Adrenal gland (tissue), 12 donors: Measurements from ENCODE around the gene FBXL16. TPM values are rescaled to one million over a fixed set of nuclear protein-coding genes. Genes with fewer than 3 reads are reported as not detected.

ENCODE experiments used
- DNase-seq, 7 donors: peaks; one replicate each; pipeline ENCODE4 v3.0.0-alpha.2; 2019 to 2020
- H3K27ac ChIP-seq, 5 donors: fragments of 200-600 bp; sonication (generic) in 4 of 5; 1 replicate in 3 of 5; 2 replicates in 2 of 5; pipeline versions ENCODE4 v1.5.1 to v1.8.0; 2016 to 2020; ENCODE audit warnings: mild to moderate bottlenecking in 1 of 5
- H3K27me3 ChIP-seq: fragments of 200-600 bp; 2 replicates; pipeline ENCODE4 v1.8.0; 2021
- H3K36me3 ChIP-seq, 2 donors: fragments of 200-600 bp; replicated peaks in 1 of 2; 1 replicate in 1 of 2; 2 replicates in 1 of 2; pipeline versions ENCODE4 v1.5.1 to v1.8.0; 2018 to 2022
- H3K4me1 ChIP-seq, 2 donors: fragments of 200-600 bp; replicated peaks in 1 of 2; 1 replicate in 1 of 2; 2 replicates in 1 of 2; pipeline versions ENCODE4 v1.5.1 to v1.8.0; 2018 to 2021
- H3K4me3 ChIP-seq, 4 donors: fragments of 200-600 bp; sonication (generic) in 3 of 4; one replicate each; pipeline ENCODE4 v1.5.1; 2016 to 2018
- H3K9me3 ChIP-seq, 3 donors: fragments of 200-600 bp; sonication (generic) in 1 of 3; replicated peaks in 1 of 3; 1 replicate in 2 of 3; 2 replicates in 1 of 3; pipeline versions ENCODE4 v1.5.1 to v1.8.0; 2016 to 2021
- POLR2A ChIP-seq, 2 donors: fragments of 450-650 bp; IDR thresholded peaks; one replicate each; pipeline ENCODE4 v1.6.1; 2017; ENCODE audit warnings: antibody characterized with exemption in 2 of 2, mild to moderate bottlenecking in 2 of 2, moderate library complexity in 1 of 2
- WGBS, 4 donors: extraction: QIAGEN DNeasy Blood & Tissue Kit in 2 of 4; methylation state at CpG; one replicate each; pipeline versions ENCODE4 v1.1.5 to v1.1.7; 2013 to 2017; 5-methylcytosine and 5-hydroxymethylcytosine counted together
- intact Hi-C, 2 donors: fragments of 100-400 bp; cut with DNase I; formaldehyde crosslinking; loops; one replicate each; pipeline versions ENCODE4 v1.14.1 to v1.15.0; 2022 to 2023
- polyA plus RNA-seq, 3 donors: library from polyadenylated mRNA; stranded (reverse); fragments of 200-250 nt in 2 of 3; fragments of 350-450 nt in 1 of 3; fragmentation: Illumina TruSeq in 1 of 3; extraction: RNeasy Lipid Tissue Mini Kit (QIAGEN cat#74804) in 1 of 3; gene quantifications; one replicate each; pipeline ENCODE4 v1.2.3, GENCODE V29; 2013 to 2014
- total RNA-seq, 9 donors: library from RNA; depleted of rRNA in 4 of 9; stranded (reverse); fragments of >200 nt in 4 of 9; fragments of 120-200 nt in 1 of 9; fragmentation: NEBNext Ultra II Directional in 1 of 9; extraction: Animal tissue kit (Norgen Biotek cat#: 25700) in 1 of 9; gene quantifications; one replicate each; pipeline versions ENCODE4 v1.1.0 to v1.2.4, GENCODE V29; 2013 to 2023
- TF ChIP-seq, protein P1 (sequence below), 6 experiments: fragments of 450-650 bp in 4 of 6; fragments of 200-600 bp in 2 of 6; sonication (generic) in 1 of 6; IDR thresholded peaks; 1 replicate in 5 of 6; 2 replicates in 1 of 6; pipeline versions ENCODE4 v1.5.1 to v1.8.0; 2016 to 2021; ENCODE audit warnings: antibody characterized with exemption in 6 of 6, mild to moderate bottlenecking in 2 of 6, moderate library complexity in 1 of 6
- donor health status: healthy with polysubstance abuse.
- donor health status: Bipolar disorder and iron deficiency.
- donor health status: DM: yes; HTN: yes; CAD: no.
- donor health status: DM: no; HTN: no; CAD: no.
- donor health status: DM: no; HTN: no; CAD: no.
- donor health status: DM: yes; HTN: yes; CAD: no.

FBXL16 gene
- total and polyA plus RNA-seq, 12 donors, result 0.17 to 18.3 (median 5.2) TPM; not detected in 1

DNA sequence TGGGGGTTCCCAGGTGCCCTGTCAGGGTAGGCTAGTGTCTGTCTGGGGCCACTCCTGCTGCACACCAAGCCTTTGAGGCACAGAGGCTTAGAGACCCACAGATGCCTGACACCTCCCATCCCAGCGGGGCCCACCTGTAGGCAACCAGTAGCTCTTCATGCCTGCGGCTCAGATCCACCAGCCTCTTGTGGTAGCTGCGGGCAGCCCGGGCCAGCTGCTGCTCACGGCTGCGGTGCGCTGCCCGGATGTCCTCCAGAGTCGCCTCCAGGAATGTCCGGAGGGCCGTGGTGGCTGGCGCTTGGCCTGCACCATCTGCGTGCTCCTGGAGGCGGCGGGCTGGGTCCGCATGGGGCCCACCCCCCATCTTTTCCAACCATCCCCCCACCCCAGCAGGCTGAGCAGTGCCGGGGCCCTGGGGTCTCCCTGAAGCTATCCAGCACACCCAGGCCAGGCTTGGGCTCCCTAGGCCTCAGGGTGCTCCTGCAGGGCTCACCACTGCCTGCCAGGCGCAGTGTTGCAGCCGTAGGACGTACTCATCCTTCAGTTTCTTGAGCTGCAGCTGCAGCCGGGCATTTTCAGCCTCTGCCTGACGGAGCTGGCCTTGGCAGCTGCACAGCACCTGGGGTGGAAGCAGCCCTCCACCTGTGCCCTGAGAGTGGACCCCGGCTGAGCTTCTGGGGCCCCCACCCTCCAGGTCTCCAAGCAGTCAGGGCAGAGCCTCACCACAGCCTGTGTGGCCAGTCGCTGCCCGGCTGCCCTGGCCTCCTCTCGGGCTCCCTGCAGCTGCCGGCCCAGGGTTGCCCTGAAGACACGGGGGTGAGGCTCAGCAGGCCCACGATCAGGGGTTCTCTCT lies 18.8 kb upstream of the FBXL16 start:
- H3K36me3 ChIP-seq, result no peaks in the 10 kb centered on the region

DNA sequence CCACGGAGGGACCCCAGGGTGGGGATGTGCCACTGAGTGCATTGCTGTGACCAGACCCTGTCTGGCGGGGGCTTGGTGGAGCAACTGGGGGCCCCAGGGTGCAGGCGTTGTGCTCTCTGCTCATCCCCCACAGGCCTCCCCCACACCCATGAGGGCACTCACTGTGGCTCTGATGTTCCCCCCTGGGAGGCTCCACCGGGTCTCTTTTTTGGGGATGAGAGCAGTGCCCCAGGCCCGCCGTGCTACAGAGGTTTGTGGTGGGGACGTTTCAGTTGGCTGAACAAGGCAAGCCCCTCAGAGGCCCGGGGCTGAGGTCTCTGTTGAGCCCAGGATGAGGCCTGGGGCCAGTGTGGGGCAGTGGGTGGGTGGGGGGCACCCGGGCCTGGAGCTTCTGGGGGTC lies 18.1 kb upstream of the FBXL16 start:
- intact Hi-C loops, result no loop called here
- 72 to 100% (median 79%) methylated on average over 2 to 9 of the region's 9 CpGs for WGBS, 4 donors
- H3K27me3 ChIP-seq, result no peaks in the 10 kb centered on the region
- DNase-seq, result no peak
- no peaks in the 10 kb centered on the region for H3K9me3 ChIP-seq
- H3K36me3 ChIP-seq, result no peaks in the 10 kb centered on the region
- H3K27ac ChIP-seq, result no peak overlapping the region
- H3K4me1 ChIP-seq, result peaks cover 31% of the 10 kb centered on the region in 2 donors
- TF ChIP-seq, protein P1, sequence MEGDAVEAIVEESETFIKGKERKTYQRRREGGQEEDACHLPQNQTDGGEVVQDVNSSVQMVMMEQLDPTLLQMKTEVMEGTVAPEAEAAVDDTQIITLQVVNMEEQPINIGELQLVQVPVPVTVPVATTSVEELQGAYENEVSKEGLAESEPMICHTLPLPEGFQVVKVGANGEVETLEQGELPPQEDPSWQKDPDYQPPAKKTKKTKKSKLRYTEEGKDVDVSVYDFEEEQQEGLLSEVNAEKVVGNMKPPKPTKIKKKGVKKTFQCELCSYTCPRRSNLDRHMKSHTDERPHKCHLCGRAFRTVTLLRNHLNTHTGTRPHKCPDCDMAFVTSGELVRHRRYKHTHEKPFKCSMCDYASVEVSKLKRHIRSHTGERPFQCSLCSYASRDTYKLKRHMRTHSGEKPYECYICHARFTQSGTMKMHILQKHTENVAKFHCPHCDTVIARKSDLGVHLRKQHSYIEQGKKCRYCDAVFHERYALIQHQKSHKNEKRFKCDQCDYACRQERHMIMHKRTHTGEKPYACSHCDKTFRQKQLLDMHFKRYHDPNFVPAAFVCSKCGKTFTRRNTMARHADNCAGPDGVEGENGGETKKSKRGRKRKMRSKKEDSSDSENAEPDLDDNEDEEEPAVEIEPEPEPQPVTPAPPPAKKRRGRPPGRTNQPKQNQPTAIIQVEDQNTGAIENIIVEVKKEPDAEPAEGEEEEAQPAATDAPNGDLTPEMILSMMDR (IDR thresholded peaks at IDR 0.05), result no peak
- TF ChIP-seq POLR2A (IDR thresholded peaks at IDR 0.05), result no peak
- H3K4me3 ChIP-seq, result no peak overlapping the region

More for the DNA sequence above, 18.8 kb upstream of the FBXL16 start:
- Histone ChIP-seq H3K9me3 (no peaks in the 10 kb centered on the region), H3K4me1 (peaks cover 31 to 32% of the 10 kb centered on the region in 2 donors), H3K4me3 (no peak overlapping the region), H3K27me3 (no peaks in the 10 kb centered on the region), H3K27ac (no peak overlapping the region)
- no peak for DNase-seq
- TF ChIP-seq, protein P1 (IDR thresholded peaks at IDR 0.05), result no peak
- TF ChIP-seq POLR2A (IDR thresholded peaks at IDR 0.05), result no peak
- intact Hi-C loops, result no loop called here
- 60 to 66% (median 63%) methylated on average over 1 to 29 of the region's 29 CpGs for WGBS, 4 donors

DNA sequence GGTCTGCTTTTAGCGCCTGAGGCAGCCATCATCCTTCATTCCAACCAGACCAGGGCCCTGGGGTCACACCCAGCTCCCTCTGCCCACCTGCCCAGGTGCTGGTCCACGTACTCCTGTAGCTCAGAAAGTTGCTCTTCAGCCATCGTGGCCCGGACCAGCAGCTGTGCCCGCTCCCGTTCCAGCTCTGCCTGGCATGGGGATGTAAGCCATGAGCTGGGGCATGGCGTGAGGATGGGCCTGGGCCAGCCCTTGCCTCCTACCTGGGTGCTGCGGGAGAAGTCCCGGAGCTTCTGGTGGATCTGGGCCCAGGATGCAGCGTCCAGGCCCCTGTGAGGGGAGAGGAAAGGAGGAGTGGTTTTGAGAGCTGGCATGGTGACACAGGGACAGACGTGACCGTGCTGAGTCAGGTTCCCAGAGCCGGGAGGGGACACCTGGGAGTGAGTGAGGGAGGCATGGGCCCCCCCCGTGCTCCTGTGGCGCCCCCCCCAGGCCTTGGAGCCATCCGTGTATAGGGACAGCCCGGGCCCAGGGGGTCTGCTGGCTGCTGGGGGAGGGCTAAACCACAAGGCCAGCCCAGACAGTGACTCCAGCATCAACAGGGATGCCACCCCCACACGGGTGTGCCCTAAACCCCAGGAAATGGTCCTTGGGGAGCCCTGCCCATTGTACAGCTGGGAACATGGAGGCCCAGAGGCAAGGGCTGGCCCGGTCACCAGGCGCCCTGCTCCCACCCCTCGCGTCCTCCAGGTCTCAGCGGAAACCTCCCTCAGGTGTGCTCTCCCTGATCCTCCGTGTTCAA lies 17.4 kb upstream of the FBXL16 start:
- Histone ChIP-seq H3K27me3 (no peaks in the 10 kb centered on the region), H3K4me3 (no peak overlapping the region), H3K36me3 (no peaks in the 10 kb centered on the region), H3K27ac (no peak overlapping the region), H3K4me1 (peaks cover 24 to 25% of the 10 kb centered on the region in 2 donors), H3K9me3 (no peaks in the 10 kb centered on the region)
- intact Hi-C loops, result no loop called here
- TF ChIP-seq, protein P1 (IDR thresholded peaks at IDR 0.05), result no peak
- no peak for TF ChIP-seq POLR2A (IDR thresholded peaks at IDR 0.05)
- 60 to 87% (median 80%) methylated on average over 1 to 24 of the region's 24 CpGs for WGBS, 4 donors
- DNase-seq, result no peak
